HepG2 (cell line): Measurements from ENCODE around the gene ITPR1. TPM values are rescaled to one million over a fixed set of nuclear protein-coding genes. Genes with fewer than 3 reads are reported as not detected.

Experiments used
- ATAC-seq: fragments of 200-7000 bp; cut with Tn5 transposase; 3 replicates; pipeline ENCODE4 v1.9.1; 2020; ENCODE audit warnings: mild to moderate bottlenecking, moderate library complexity
- BruUV-seq: library from RNA; stranded (reverse); fragments of 400-500 nt; replicated peaks from 2 replicates; lab custom pipeline; 2021; lab: Mats Ljungman, UMichigan
- CTCF ChIA-PET: fragments of 300-600 bp; formaldehyde crosslinking; extraction: SDS; loops from one replicate; lab custom pipeline; 2021; ENCODE audit warnings: low total read pairs, inconsistent platforms, low intra/inter-chr PET ratio; lab: Yijun Ruan, JAX
- POLR2A ChIA-PET: fragments of 350-600 bp; sonication (Branson Sonifier 250); formaldehyde crosslinking; loops from one replicate; lab custom pipeline; 2020; ENCODE audit warnings: antibody characterized with exemption, inconsistent platforms; lab: Yijun Ruan, JAX
- DNase-seq: peaks from one replicate; pipeline ENCODE4 v3.0.0-alpha.2; 2015; ENCODE audit warnings: low spot score
- FAIRE-seq: peaks from 3 replicates; lab custom pipeline; 2011; peaks lifted over from hg19 to GRCh38; lab: Jason Lieb, UNC
- H2AFZ ChIP-seq: one replicate; pipeline ENCODE4 v1.6.1; 2011; ENCODE audit warnings: low read length, inconsistent platforms
- H3K27ac ChIP-seq: fragments of 300-600 bp; 3 replicates; pipeline ENCODE4 v1.8.0; 2011; ENCODE audit warnings: mixed run types, mild to moderate bottlenecking, mixed read lengths, low read length, inconsistent platforms; ENCODE audit not compliant: insufficient read depth; ENCODE audit errors: extremely low read length
- H3K27me3 ChIP-seq, 2 experiments: fragments of 200-600 bp in 1 of 2; 2 replicates in 1 of 2; 3 replicates in 1 of 2; pipeline versions ENCODE4 v1.6.0 to v1.8.0; 2011; ENCODE audit warnings: low read length in 2 of 2, mild to moderate bottlenecking in 2 of 2, moderate library complexity in 2 of 2, inconsistent platforms in 1 of 2; ENCODE audit not compliant: insufficient read depth in 2 of 2, control insufficient read depth in 1 of 2
- H3K36me3 ChIP-seq, 2 experiments: fragments of 200-600 bp in 1 of 2; replicated peaks in 1 of 2; 2 replicates in 1 of 2; 3 replicates in 1 of 2; pipeline versions ENCODE4 v1.5.1 to v1.8.0; 2011; ENCODE audit warnings: low read length in 2 of 2, inconsistent platforms in 1 of 2; ENCODE audit not compliant: insufficient read depth in 2 of 2, control insufficient read depth in 1 of 2
- H3K4me1 ChIP-seq: 2 replicates; pipeline ENCODE4 v1.5.1; 2012; ENCODE audit warnings: low read length, inconsistent platforms; ENCODE audit not compliant: insufficient read depth
- H3K4me2 ChIP-seq: 2 replicates; pipeline ENCODE4 v1.6.0; 2011; ENCODE audit warnings: low read depth, low read length, inconsistent platforms
- H3K4me3 ChIP-seq, 3 experiments: fragments of 200-600 bp in 1 of 3; sonication (generic), shearing (Covaris generic) in 1 of 3; replicated peaks in 1 of 3; 2 replicates each; pipeline ENCODE4 v1.5.1; 2011 to 2016; ENCODE audit warnings: low read length in 3 of 3, inconsistent platforms in 2 of 3, low read depth in 2 of 3, mild to moderate bottlenecking in 2 of 3, control low read depth in 1 of 3, mixed read lengths in 1 of 3; ENCODE audit not compliant: insufficient read depth in 1 of 3
- H3K79me2 ChIP-seq: one replicate; pipeline ENCODE4 v1.6.1; 2011; ENCODE audit warnings: low read length, inconsistent platforms; ENCODE audit not compliant: insufficient read depth
- H3K9ac ChIP-seq: 2 replicates; pipeline ENCODE4 v1.6.0; 2011; ENCODE audit warnings: mild to moderate bottlenecking, low read depth, low read length, inconsistent platforms; ENCODE audit not compliant: insufficient read depth
- H3K9me3 ChIP-seq: 2 replicates; pipeline ENCODE4 v1.5.1; 2012; ENCODE audit warnings: mild to moderate bottlenecking, low read length
- H4K20me1 ChIP-seq: 2 replicates; pipeline ENCODE4 v1.6.0; 2011; ENCODE audit warnings: inconsistent platforms, mild to moderate bottlenecking, low read length, moderate library complexity; ENCODE audit not compliant: insufficient read depth
- ATF7 ChIP-seq, 2 experiments: fragments of 450-650 bp in 1 of 2; sonication (generic) in 1 of 2; formaldehyde crosslinking in 1 of 2; IDR thresholded peaks; 2 replicates each; pipeline versions ENCODE4 v1.4.0 to v1.6.1; 2016 to 2020; ENCODE audit warnings: antibody characterized with exemption in 1 of 2, mild to moderate bottlenecking in 1 of 2, missing genetic modification reagents in 1 of 2
- EHMT2 ChIP-seq: fragments of 200-600 bp; sonication (generic); IDR thresholded peaks from 2 replicates; pipeline ENCODE4 v1.7.0; 2017; ENCODE audit warnings: antibody characterized with exemption, low read depth, low read length, borderline replicate concordance
- ETV6 ChIP-seq: sonication (generic); formaldehyde crosslinking; conservative IDR thresholded peaks from 2 replicates; pipeline ENCODE4 v1.4.0; 2020; ENCODE audit warnings: missing genetic modification reagents
- FOXJ3 ChIP-seq: sonication (generic); formaldehyde crosslinking; IDR thresholded peaks from 2 replicates; pipeline ENCODE4 v1.4.0; 2020; ENCODE audit warnings: missing genetic modification reagents, mild to moderate bottlenecking, borderline replicate concordance
- GZF1 ChIP-seq: sonication (generic); formaldehyde crosslinking; IDR thresholded peaks from 2 replicates; pipeline ENCODE4 v1.5.1; 2020; ENCODE audit warnings: mild to moderate bottlenecking, missing genetic modification reagents
- KLF16 ChIP-seq, 2 experiments: sonication (generic) in 1 of 2; formaldehyde crosslinking in 1 of 2; IDR thresholded peaks; 2 replicates each; pipeline versions ENCODE4 v1.6.1 to v1.8.0; 2016 to 2023; ENCODE audit warnings: missing genetic modification reagents in 2 of 2, missing compliant biosample characterization in 1 of 2
- MAZ ChIP-seq, 2 experiments: sonication (generic) in 1 of 2; formaldehyde crosslinking in 1 of 2; IDR thresholded peaks; 2 replicates each; pipeline versions ENCODE4 v1.5.0 to v1.6.1; 2012 to 2020; ENCODE audit warnings: low read depth in 2 of 2, mild to moderate bottlenecking in 2 of 2, borderline replicate concordance in 1 of 2, improper control_type of control experiment in 1 of 2, low read length in 1 of 2, missing genetic modification reagents in 1 of 2, moderate library complexity in 1 of 2
- MNT ChIP-seq: fragments of 450-650 bp; IDR thresholded peaks from 2 replicates; pipeline ENCODE4 v1.6.1; 2016
- SMAD1 ChIP-seq: sonication (generic); formaldehyde crosslinking; IDR thresholded peaks from 2 replicates; pipeline ENCODE4 v1.4.0; 2020; ENCODE audit warnings: missing genetic modification reagents, low read depth, mild to moderate bottlenecking, borderline replicate concordance
- TEF ChIP-seq: sonication (generic); formaldehyde crosslinking; IDR thresholded peaks from 2 replicates; pipeline ENCODE4 v1.5.0; 2020; ENCODE audit warnings: missing genetic modification reagents
- ZNF292 ChIP-seq: sonication (generic); formaldehyde crosslinking; IDR thresholded peaks from 2 replicates; pipeline ENCODE4 v1.8.1; 2022; ENCODE audit warnings: mild to moderate bottlenecking, low read depth, missing genetic modification reagents, borderline replicate concordance
- ZNF562 ChIP-seq: sonication (generic); formaldehyde crosslinking; IDR thresholded peaks from 2 replicates; pipeline ENCODE4 v1.8.0; 2022; ENCODE audit warnings: missing genetic modification reagents, borderline replicate concordance
- ZNF703 ChIP-seq: sonication (generic); formaldehyde crosslinking; IDR thresholded peaks from 2 replicates; pipeline ENCODE4 v1.5.1; 2020; ENCODE audit warnings: missing genetic modification reagents, mild to moderate bottlenecking, moderate library complexity, borderline replicate concordance
- ZNF776 ChIP-seq: sonication (generic); formaldehyde crosslinking; IDR thresholded peaks from 2 replicates; pipeline ENCODE4 v1.4.0; 2020; ENCODE audit warnings: mild to moderate bottlenecking, missing genetic modification reagents
- WGBS: methylation state at CpG from one replicate; pipeline ENCODE4 v1.1.6; 2017; ENCODE audit warnings: low lambda C conversion rate; 5-methylcytosine and 5-hydroxymethylcytosine counted together
- in situ Hi-C: cut with HindIII; loops from 2 replicates; pipeline ENCODE4 v1.10.0; 2017; ENCODE audit warnings: low pct_unique_long_range_greater_than_20kb; ENCODE audit not compliant: extremely low pct_ligation_motif_present
- intact Hi-C: fragments of 100-400 bp; cut with micrococcal nuclease; formaldehyde crosslinking; loops from one replicate; pipeline ENCODE4 v1.10.0; 2022; ENCODE audit not compliant: unreplicated experiment
- polyA plus RNA-seq, 8 experiments: library from polyadenylated mRNA; depleted of rRNA in 3 of 8; stranded (reverse) in 7 of 8; unstranded in 1 of 8; fragments of >200 nt; fragmentation: Illumina TruSeq in 4 of 8; extraction: Trizol in 4 of 8; gene quantifications; 2 replicates each; pipeline versions ENCODE4 v1.2.1 to v1.2.3, GENCODE V29; 2011 to 2016; ENCODE audit warnings: low read depth in 4 of 8, missing spikeins in 1 of 8, mixed read lengths in 1 of 8; ENCODE audit not compliant: insufficient read depth in 1 of 8
- total RNA-seq, 5 experiments: library from RNA; depleted of rRNA; stranded (reverse); fragments of >200 nt; fragmentation: Illumina TruSeq; extraction: Trizol; gene quantifications; 2 replicates each; pipeline ENCODE4 v1.2.3, GENCODE V29; 2016; ENCODE audit warnings: low read depth in 1 of 5
- TF ChIP-seq, protein P1 (sequence below): sonication (generic); formaldehyde crosslinking; IDR thresholded peaks from 2 replicates; pipeline ENCODE4 v1.4.0; 2020; ENCODE audit warnings: low read depth, mild to moderate bottlenecking, missing genetic modification reagents

ITPR1 gene
- total and polyA plus RNA-seq, 2 of the 13 experiments (the other 11 are each of a cell fraction or from before 2014, with no cell fraction given): 10.0 to 11.4 TPM

GRCh38 chr3:4587061-4587837 lies 94.1 kb downstream of the ITPR1 start:
- H3K79me2 ChIP-seq: no peaks in the 10 kb centered on the region
- H3K4me2 ChIP-seq: no peak overlapping the region
- POLR2A ChIA-PET: no interaction called here
- H2AFZ ChIP-seq: no peak overlapping the region
- no peaks in the 10 kb centered on the region for H3K9me3 ChIP-seq
- no peaks in the 10 kb centered on the region for H3K27me3 ChIP-seq
- CTCF ChIA-PET: no interaction called here
- no peaks in the 10 kb centered on the region for H3K4me1 ChIP-seq
- no peak overlapping the region for H3K27ac ChIP-seq
- H3K36me3 ChIP-seq: no peaks in the 10 kb centered on the region
- in situ Hi-C loops: no loop called here
- DNase-seq (no peak), ATAC-seq (no peak), FAIRE-seq (no peak)
- H4K20me1 ChIP-seq: no peaks in the 10 kb centered on the region
- TF ChIP-seq ZNF703 (CRISPR knock-in tag) (no peak), ZNF776 (CRISPR knock-in tag) (no peak), MNT (no peak), MAZ (IDR thresholded peaks at IDR 0.05; ENCODE audit: borderline replicate concordance, low read depth, low read length) (no peak), MAZ (CRISPR knock-in tag; IDR thresholded peaks at IDR 0.05; ENCODE audit: low read depth) (no peak), KLF16 (CRISPR knock-in tag; IDR thresholded peaks at IDR 0.05) (no peak), ZNF562 (CRISPR knock-in tag) (no peak), ZNF292 (CRISPR knock-in tag) (no peak), ATF7 (IDR thresholded peaks at IDR 0.05) (no peak), ATF7 (CRISPR knock-in tag; IDR thresholded peaks at IDR 0.05) (no peak), ETV6 (CRISPR knock-in tag) (no peak), EHMT2 (no peak), FOXJ3 (CRISPR knock-in tag) (no peak), GZF1 (CRISPR knock-in tag) (no peak), SMAD1 (CRISPR knock-in tag) (no peak), TEF (CRISPR knock-in tag) (no peak)
- TF ChIP-seq, protein P1, sequence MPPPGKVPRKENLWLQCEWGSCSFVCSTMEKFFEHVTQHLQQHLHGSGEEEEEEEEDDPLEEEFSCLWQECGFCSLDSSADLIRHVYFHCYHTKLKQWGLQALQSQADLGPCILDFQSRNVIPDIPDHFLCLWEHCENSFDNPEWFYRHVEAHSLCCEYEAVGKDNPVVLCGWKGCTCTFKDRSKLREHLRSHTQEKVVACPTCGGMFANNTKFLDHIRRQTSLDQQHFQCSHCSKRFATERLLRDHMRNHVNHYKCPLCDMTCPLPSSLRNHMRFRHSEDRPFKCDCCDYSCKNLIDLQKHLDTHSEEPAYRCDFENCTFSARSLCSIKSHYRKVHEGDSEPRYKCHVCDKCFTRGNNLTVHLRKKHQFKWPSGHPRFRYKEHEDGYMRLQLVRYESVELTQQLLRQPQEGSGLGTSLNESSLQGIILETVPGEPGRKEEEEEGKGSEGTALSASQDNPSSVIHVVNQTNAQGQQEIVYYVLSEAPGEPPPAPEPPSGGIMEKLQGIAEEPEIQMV: no peak
- BruUV-seq: no TSS peak
- WGBS: 81% methylated on average over 7 of the region's 8 CpGs
- intact Hi-C loops: no loop called here
- H3K4me3 ChIP-seq: no peak overlapping the region
- H3K9ac ChIP-seq: no peak overlapping the region
